Stomach (tissue), 4 donors: ENCODE data around the gene NUSAP1.

Source experiments
- POLR2A ChIP-seq, 4 donors: fragments of 450-650 bp; IDR thresholded peaks; one replicate each; pipeline ENCODE4 v1.6.1; 2016; ENCODE audit warnings: antibody characterized with exemption in 4 of 4, control low read depth in 2 of 4, mild to moderate bottlenecking in 1 of 4, moderate library complexity in 1 of 4
- TF ChIP-seq, protein P1 (sequence below), 7 experiments: fragments of 450-650 bp in 4 of 7; fragments of 200-600 bp in 3 of 7; sonication (generic) in 3 of 7; IDR thresholded peaks; one replicate each; pipeline ENCODE4 v1.5.1; 2016 to 2019; ENCODE audit warnings: antibody characterized with exemption in 7 of 7, control low read depth in 2 of 7, mild to moderate bottlenecking in 1 of 7

DNA sequence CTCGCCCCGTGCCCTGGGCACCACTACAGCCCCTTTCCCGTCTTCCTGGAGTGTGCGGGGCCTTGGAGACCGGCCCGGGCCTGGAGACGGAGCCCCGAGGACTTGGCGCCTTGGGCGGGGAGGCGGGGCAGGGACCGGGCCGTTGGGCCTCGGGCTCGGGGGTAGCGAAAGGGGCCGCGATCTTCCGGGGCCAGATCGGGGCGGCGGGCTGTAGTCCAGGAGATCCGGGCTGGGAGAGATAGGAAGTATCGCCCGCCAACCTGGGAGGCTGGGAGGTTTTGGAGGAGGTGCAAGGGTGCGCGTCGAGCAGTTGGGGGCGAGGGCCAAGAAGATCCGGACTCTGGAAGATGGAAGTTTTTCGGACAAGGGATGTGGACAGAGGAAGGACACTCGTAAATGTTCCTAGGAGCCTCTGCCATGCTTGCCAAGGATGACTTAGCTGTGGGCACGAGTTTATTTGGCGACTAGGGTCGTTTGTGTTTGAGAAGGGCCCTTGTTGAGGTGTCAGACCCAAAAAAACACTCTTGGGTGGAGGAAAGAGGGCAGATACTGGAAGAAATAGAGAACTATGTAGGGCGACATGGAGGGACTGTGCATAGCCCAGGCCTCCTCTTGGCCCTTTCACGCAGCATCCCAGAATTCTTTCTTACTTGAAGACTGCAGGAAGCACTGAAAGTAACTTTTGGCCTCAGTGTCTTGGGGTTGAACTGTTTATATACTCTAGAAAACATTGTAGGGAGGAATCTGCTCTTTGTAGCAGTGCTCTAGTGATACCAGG is 84.9 kb downstream of the NUSAP1 start:
- TF ChIP-seq POLR2A (IDR thresholded peaks at IDR 0.05), result no peak
- TF ChIP-seq, protein P1, sequence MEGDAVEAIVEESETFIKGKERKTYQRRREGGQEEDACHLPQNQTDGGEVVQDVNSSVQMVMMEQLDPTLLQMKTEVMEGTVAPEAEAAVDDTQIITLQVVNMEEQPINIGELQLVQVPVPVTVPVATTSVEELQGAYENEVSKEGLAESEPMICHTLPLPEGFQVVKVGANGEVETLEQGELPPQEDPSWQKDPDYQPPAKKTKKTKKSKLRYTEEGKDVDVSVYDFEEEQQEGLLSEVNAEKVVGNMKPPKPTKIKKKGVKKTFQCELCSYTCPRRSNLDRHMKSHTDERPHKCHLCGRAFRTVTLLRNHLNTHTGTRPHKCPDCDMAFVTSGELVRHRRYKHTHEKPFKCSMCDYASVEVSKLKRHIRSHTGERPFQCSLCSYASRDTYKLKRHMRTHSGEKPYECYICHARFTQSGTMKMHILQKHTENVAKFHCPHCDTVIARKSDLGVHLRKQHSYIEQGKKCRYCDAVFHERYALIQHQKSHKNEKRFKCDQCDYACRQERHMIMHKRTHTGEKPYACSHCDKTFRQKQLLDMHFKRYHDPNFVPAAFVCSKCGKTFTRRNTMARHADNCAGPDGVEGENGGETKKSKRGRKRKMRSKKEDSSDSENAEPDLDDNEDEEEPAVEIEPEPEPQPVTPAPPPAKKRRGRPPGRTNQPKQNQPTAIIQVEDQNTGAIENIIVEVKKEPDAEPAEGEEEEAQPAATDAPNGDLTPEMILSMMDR (IDR thresholded peaks at IDR 0.05), result no peak
